BE2C (cell line): ENCODE measurements around the gene CALHM6.

Experiments used
- DNase-seq: peaks from one replicate; pipeline ENCODE4 v3.0.0-alpha.2; 2020
- H3K27me3 ChIP-seq: fragments of 250-450 bp; sonication (Bioruptor Pico); 2 replicates; pipeline ENCODE4 v1.5.1; 2020; ENCODE audit warnings: mild to moderate bottlenecking
- H3K36me3 ChIP-seq: fragments of 250-450 bp; sonication (Bioruptor Pico); 2 replicates; pipeline ENCODE4 v1.5.1; 2020; ENCODE audit warnings: mild to moderate bottlenecking
- H3K4me1 ChIP-seq: fragments of 250-450 bp; sonication (Bioruptor Pico); 2 replicates; pipeline ENCODE4 v1.5.1; 2020
- H3K4me3 ChIP-seq: 2 replicates; pipeline ENCODE4 v1.5.1; 2011; ENCODE audit warnings: low read depth, low read length
- H3K9me3 ChIP-seq: fragments of 250-450 bp; sonication (Bioruptor Pico); 2 replicates; pipeline ENCODE4 v1.5.1; 2020
- TF ChIP-seq, protein P1 (sequence below): IDR thresholded peaks from 2 replicates; pipeline ENCODE4 v1.5.1; 2012; ENCODE audit warnings: mild to moderate bottlenecking, low read depth, low read length

Gene CALHM6

DNA sequence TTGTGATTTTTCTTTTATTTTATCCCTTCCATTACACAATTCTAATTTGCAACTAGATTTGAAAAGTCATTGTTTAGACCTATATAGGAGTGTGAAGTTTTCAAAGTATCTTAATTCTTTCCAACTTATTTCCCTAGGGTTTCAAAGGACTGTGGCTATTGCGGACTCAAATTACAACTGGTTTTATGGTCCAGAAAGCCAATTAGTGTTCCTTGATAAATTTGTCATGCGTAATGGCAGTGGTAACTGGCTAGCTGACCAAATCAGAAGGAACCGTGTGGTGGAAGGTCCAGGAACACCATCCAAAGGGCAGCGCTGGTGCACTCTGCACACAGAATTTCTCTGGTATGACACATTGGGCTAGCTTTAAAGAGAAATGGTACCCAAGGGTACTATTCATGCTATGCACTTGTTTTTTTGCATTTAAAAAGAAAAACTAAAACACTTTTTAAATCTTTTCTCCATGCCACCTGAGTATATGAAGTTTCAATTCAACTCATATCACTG is 27.9 kb upstream of the CALHM6 start:
- TF ChIP-seq, protein P1, sequence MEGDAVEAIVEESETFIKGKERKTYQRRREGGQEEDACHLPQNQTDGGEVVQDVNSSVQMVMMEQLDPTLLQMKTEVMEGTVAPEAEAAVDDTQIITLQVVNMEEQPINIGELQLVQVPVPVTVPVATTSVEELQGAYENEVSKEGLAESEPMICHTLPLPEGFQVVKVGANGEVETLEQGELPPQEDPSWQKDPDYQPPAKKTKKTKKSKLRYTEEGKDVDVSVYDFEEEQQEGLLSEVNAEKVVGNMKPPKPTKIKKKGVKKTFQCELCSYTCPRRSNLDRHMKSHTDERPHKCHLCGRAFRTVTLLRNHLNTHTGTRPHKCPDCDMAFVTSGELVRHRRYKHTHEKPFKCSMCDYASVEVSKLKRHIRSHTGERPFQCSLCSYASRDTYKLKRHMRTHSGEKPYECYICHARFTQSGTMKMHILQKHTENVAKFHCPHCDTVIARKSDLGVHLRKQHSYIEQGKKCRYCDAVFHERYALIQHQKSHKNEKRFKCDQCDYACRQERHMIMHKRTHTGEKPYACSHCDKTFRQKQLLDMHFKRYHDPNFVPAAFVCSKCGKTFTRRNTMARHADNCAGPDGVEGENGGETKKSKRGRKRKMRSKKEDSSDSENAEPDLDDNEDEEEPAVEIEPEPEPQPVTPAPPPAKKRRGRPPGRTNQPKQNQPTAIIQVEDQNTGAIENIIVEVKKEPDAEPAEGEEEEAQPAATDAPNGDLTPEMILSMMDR: no peak
- Histone ChIP-seq H3K4me3 (no peak overlapping the region), H3K4me1 (no peaks in the 10 kb centered on the region), H3K9me3 (no peaks in the 10 kb centered on the region), H3K36me3 (no peaks in the 10 kb centered on the region), H3K27me3 (no peaks in the 10 kb centered on the region)
- DNase-seq: no peak

DNA sequence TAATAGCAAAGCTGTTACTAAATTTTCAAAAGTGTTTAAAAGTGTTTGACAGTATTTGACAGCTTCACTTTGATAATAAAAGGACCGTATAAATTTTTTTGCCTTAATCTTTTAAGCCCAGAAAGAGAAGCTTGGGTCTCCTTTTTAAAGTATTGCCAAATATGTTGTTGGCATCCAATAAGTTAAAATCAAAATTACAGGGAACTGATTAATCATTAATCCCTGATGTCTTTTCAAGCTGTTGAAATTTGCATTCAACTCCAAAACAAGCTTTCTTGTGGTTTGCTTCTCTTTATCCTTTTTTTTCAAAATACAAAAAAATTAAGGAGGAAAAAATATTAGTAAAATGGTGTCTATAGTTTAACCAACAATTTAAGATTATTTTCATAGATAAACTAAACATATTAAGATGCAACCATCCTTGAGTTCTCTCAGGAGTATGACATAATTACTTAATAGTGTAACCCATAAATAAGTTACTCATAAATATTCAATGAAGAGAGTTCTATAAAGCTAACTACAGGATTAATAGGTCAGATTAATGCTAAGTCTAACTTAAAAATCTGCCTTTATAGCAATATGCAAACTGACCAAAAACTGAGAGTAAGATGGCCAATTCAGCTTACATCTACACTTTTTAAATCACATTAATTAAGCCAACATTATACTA is 27.0 kb upstream of the CALHM6 start:
- DNase-seq: no peak
- no peaks in the 10 kb centered on the region for H3K36me3 ChIP-seq
- H3K4me3 ChIP-seq: no peak overlapping the region
- TF ChIP-seq, protein P1: no peak
- H3K9me3 ChIP-seq: no peaks in the 10 kb centered on the region
- no peaks in the 10 kb centered on the region for H3K4me1 ChIP-seq
- no peaks in the 10 kb centered on the region for H3K27me3 ChIP-seq

DNA sequence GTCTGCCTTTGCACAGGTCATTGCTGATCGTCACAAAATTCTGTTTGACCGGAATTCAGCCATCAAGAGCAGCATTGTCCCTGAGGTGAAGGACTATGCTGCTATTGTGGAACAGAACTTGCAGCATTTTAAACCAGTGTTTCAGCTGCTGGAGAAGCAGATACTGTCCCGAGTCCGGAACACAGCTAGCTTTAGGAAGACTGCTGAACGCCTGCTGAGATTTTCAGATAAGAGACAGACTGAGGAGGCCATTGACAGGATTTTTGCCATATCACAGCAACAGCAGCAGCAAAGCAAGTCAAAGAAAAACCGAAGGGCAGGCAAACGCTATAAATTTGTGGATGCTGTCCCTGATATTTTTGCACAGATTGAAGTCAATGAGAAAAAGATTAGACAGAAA is 24.6 kb upstream of the CALHM6 start:
- no peaks in the 10 kb centered on the region for H3K36me3 ChIP-seq
- TF ChIP-seq, protein P1: no peak
- no peak for DNase-seq

GRCh38 chr6:116437656-116438055 is 23.5 kb upstream of the CALHM6 start:
- H3K4me1 ChIP-seq: no peaks in the 10 kb centered on the region
- H3K9me3 ChIP-seq: no peaks in the 10 kb centered on the region
- H3K27me3 ChIP-seq: no peaks in the 10 kb centered on the region
- TF ChIP-seq, protein P1: no peak
- no peaks in the 10 kb centered on the region for H3K36me3 ChIP-seq
- DNase-seq: no peak
- no peak overlapping the region for H3K4me3 ChIP-seq

More for the DNA sequence above, 24.6 kb upstream of the CALHM6 start:
- H3K9me3 ChIP-seq: no peaks in the 10 kb centered on the region
- H3K4me3 ChIP-seq: no peak overlapping the region
- H3K4me1 ChIP-seq: no peaks in the 10 kb centered on the region
- no peaks in the 10 kb centered on the region for H3K27me3 ChIP-seq

- TF ChIP-seq, protein P1: no peak
- Histone ChIP-seq H3K4me3 (no peak overlapping the region), H3K9me3 (no peaks in the 10 kb centered on the region), H3K27me3 (no peaks in the 10 kb centered on the region), H3K36me3 (no peaks in the 10 kb centered on the region), H3K4me1 (no peaks in the 10 kb centered on the region)
- no peak for DNase-seq
These were observed 22.4 kb upstream of the CALHM6 start for GRCh38 chr6:116438590-116439448.

DNA sequence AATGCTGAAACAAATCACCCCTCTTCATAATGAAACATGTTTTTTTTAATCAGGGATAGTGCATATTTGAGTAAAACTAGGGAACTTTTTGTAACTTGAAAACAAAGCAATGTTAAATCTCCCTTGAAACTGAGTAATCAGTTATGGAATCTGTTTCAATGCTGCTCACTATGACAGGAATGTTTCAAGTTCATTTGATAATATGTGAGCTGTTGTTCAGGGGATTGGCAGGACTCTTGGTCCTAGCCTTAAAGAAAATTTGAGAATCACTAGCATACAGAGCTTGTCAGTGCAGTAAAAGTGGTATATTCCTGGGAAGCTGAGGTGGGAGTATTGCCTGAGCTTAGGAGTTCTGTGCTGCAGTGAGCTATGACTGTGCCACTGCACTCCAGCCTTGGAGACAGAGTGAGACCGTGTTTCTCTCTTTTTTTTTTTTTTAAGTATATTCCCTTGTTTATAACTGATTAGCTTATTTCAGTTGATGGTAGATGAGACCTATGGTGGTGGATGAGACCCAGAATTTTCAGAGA is 21.6 kb upstream of the CALHM6 start:
- no peaks in the 10 kb centered on the region for H3K4me1 ChIP-seq
- no peak for DNase-seq
- no peaks in the 10 kb centered on the region for H3K9me3 ChIP-seq
- H3K27me3 ChIP-seq: no peaks in the 10 kb centered on the region
- TF ChIP-seq, protein P1: no peak
- no peaks in the 10 kb centered on the region for H3K36me3 ChIP-seq
- no peak overlapping the region for H3K4me3 ChIP-seq
